GM23338 (cell line): ENCODE measurements around the gene SFR1.

Experiments
- CREB1 ChIP-seq: fragments of 250-450 bp; sonication (Bioruptor Pico); IDR thresholded peaks from 2 replicates; pipeline ENCODE4 v1.5.0; 2020; ENCODE audit warnings: low read depth, mild to moderate bottlenecking, moderate library complexity
- CTCF ChIP-seq, 2 experiments: fragments of 200-600 bp in 1 of 2; sonication (generic) in 1 of 2; conservative IDR thresholded peaks; 2 replicates each; pipeline versions ENCODE4 v1.5.1 to v1.6.1; 2016 to 2017; ENCODE audit warnings: antibody characterized with exemption in 2 of 2, low read depth in 2 of 2, mild to moderate bottlenecking in 2 of 2, moderate library complexity in 1 of 2
- EZH2 ChIP-seq: fragments of 200-600 bp; sonication (generic); IDR thresholded peaks from one replicate; pipeline ENCODE4 v1.8.0; 2017; ENCODE audit warnings: antibody characterized with exemption, mild to moderate bottlenecking, low read depth; ENCODE audit not compliant: unreplicated experiment
- EZH2phosphoT487 ChIP-seq: fragments of 200-600 bp; sonication (generic); IDR thresholded peaks from one replicate; pipeline ENCODE4 v1.8.1; 2018; ENCODE audit warnings: antibody characterized with exemption; ENCODE audit not compliant: unreplicated experiment
- JUNB ChIP-seq: IDR thresholded peaks from one replicate; pipeline ENCODE4 v1.6.1; 2016; ENCODE audit warnings: antibody characterized with exemption; ENCODE audit not compliant: unreplicated experiment
- NANOG ChIP-seq: IDR thresholded peaks from 2 replicates; pipeline ENCODE4 v1.6.1; 2016; ENCODE audit warnings: antibody characterized with exemption, borderline replicate concordance
- POLR2AphosphoS5 ChIP-seq: IDR thresholded peaks from 2 replicates; pipeline ENCODE4 v1.6.1; 2016; ENCODE audit warnings: antibody characterized with exemption, low read depth
- REST ChIP-seq: IDR thresholded peaks from one replicate; pipeline ENCODE4 v1.6.1; 2018; ENCODE audit warnings: antibody characterized with exemption; ENCODE audit not compliant: unreplicated experiment
- STAT1 ChIP-seq: IDR thresholded peaks from one replicate; pipeline ENCODE4 v1.6.1; 2016; ENCODE audit warnings: antibody characterized with exemption; ENCODE audit not compliant: unreplicated experiment
- ZNF114 ChIP-seq: fragments of 250-450 bp; sonication (Bioruptor Pico); IDR thresholded peaks from 2 replicates; pipeline ENCODE4 v1.5.0; 2020; ENCODE audit warnings: mild to moderate bottlenecking, moderate library complexity
- ZNF331 ChIP-seq: fragments of 250-450 bp; sonication (Bioruptor Pico); IDR thresholded peaks from 2 replicates; pipeline ENCODE4 v1.5.0; 2020; ENCODE audit warnings: low read depth, mild to moderate bottlenecking, moderate library complexity

GRCh38 chr10:104117839-104118323 lies 4.1 kb upstream of the SFR1 start:
- no peak for TF ChIP-seq EZH2
- no peak for TF ChIP-seq CTCF (conservative IDR thresholded peaks at IDR 0.05; ENCODE audit: low read depth in 2 of 2)
- TF ChIP-seq REST: no peak
- no peak for TF ChIP-seq POLR2AphosphoS5
- TF ChIP-seq ZNF331 (CRISPR knock-in tag): no peak
- no peak for TF ChIP-seq EZH2phosphoT487
- TF ChIP-seq NANOG: no peak
- TF ChIP-seq STAT1: no peak
- TF ChIP-seq ZNF114 (CRISPR knock-in tag): no peak
- TF ChIP-seq JUNB: no peak
- TF ChIP-seq CREB1 (CRISPR knock-in tag): no peak
